D341Med (cell line): ENCODE measurements around the gene OR6C4.
"Not testable (repeated sequence)": the region's sequence is repeated elsewhere in the genome, so short reads cannot be mapped to it uniquely, and the experiment has no call there.

Experiments
- DNase-seq: peaks from one replicate; pipeline ENCODE4 v3.0.0; 2012; ENCODE audit warnings: low spot score

The OR6C4 gene

DNA sequence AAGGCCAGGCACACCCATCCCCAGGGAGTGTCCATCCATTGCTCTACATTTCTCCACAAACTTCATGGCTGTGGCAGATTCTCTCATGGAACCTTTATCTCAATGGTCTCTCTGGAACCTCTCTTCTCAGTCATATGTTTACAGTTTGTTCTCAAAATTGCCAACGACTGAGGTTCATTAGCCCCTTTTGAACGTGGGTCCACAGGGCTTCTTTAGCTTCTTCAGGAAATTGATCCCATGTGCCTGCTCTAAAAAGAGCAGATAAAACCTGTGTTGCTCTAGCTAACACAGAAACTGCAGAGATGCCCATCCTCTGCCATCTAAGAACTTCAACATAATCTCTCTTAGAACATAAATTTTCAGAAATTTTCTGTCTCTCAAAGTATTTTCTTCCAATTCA is at the start of gene OR6C4:
Gene OR6C4 (plus strand): TSS at position 301 of the 400 bp plus-strand sequence. CDS start 1,625 bp downstream, outside the sequence.
- no peak for DNase-seq

DNA sequence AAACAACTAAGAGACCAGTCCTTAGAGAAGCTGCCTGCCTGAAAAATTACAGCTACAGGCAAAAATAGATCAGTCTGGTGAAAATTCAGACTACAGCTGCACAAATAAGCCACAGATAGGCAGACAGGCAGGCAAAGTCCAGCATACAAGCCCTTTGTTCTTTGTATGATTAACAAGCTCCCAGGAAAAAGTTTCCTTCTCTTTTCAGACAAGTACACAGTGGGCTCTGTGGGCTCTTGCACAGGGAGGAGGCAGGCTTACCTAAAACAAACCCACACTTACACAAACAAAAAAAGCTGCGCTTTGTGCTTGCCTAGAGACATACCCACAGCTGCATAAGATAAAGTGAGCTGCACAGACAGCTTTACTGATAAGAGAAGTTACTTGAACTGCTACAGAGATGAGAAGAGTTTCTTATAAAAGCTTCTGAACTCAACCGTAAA is 49.6 kb upstream of the OR6C4 start:
- no peak for DNase-seq

DNA sequence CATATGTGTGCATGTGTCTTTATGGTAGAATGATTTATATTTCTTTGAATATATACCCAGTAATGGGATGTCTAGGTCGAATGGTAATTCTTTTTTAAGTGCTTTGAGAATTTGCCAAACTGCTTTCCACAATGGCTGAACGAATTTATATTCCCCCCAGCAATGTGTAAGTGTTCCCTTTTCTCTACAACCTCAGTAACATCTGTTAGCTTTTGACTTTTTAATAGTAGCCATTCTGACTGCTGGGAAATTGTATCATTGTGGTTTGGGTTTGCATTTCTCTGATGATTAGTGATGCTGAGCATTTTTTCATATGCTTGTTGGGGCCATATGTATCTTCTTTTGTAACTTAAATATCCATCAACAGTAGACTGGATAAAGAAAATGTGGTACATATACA is 47.8 kb upstream of the OR6C4 start:
- DNase-seq = no peak

DNA sequence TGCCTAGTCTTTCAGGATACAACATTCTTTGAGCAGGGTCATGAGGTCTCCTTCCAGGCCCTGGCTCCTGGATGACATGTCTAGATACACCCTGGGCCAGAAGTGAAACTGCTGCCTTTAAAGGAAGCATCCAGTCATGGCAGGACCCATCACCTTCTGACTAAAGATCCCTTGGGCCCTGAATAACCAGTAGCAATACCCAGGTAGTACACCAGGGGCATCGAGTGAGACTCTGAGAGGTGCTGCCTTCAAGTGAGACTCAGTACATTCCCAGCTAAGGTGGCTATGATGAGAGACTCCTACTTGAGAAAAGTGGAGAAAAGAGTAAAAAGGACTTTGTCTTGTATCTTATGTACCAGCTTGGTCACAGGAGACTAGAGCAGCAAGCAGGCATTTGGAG is 33.7 kb upstream of the OR6C4 start:
- no peak for DNase-seq

DNA sequence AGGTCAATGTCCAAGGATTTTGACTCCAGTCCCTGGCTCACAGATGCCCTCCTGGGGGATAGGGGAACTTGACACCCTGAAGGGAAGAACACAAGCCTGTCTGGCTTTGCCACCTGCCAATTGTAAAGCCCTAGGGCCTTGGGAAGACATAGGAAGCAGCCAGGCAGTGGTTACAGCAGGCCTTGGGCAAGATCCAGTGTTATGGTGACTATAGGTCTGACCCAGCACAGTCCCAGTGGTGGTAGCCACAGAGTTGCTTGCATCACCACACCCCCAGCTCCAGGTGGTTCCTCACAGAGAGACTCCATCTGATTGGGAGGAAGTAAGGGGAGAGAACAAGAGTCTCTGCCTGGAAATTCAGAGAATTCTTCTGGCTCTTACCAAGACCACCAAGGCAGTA is 33.0 kb upstream of the OR6C4 start:
- DNase-seq = no peak

DNA sequence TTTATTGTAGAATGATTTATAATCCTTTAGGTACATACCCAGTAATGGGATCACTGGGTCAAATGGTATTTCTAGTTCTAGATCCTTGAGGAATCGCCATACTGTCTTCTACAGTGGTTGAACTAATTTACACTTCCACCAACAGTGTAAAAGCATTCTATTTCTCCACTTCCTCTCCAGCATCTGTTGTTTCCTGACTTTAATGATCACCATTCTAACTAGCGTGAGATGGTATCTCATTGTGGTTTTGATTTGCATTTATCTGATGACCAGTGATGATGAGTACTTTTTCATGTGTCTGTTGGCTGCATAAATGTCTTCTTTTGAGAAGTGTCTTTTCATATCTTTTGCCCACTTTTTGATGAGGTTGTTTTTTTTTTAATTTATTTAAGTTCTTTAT is 1.2 kb upstream of the OR6C4 start:
- DNase-seq = not testable (repeated sequence)

DNA sequence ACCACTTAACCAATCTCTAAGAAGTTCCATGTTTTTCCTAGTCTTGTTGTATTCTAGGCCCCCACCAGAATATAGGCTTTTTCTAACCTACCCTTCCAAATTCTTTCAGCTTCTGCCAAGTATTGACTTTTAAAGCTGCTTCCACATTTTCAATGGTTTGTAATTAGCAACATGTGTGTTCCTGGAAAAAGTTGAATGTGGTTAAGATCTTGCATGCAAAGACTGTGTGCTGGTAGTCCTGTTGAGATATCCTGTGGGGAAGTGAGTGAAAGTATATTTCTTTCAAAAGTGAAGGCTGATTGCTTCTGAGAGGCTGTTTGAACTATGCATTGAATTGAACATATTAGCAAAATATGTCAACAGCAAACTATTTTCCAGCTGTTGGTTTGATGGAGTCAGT is 646 bp upstream of the OR6C4 start:
- no peak for DNase-seq

DNA sequence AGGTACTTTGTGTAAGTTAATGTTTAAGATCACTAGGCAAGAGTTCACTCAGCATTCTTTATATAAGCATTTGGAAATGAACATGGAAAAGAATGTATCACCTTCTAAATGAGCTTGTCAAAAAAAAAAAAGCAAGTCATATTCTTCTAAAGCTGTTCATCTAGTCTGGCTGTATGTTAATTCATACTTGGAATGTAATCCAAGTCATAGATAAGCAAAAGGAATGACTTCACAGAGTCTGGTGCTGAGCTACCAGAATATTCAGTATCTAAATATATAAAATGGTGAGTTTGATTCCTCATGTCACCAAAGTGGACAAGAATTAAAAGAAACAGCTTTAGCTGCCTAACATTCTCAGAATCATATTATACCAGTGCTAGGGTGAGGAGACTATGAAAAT is 4.9 kb downstream of the OR6C4 start:
- no peak for DNase-seq

DNA sequence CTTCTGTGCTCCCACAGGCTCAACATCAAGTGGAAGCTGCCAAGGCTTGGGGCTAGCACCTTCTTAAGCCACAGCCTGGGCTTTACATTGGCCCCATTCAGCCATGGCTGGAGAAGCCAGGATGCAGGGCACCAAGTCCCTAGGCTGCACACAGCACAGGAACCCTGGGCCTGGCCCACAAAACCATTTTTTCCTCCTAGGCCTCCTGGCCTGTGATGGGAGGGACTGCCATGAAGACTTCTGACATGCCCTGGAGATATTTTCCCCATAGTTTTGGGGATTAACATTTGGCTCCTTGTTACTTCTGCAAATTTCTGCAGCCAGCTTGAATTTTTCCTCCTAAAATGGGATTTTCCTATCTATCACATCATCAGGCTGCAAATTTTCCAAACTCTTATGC is 20.7 kb downstream of the OR6C4 start:
- DNase-seq = not testable (repeated sequence)

DNA sequence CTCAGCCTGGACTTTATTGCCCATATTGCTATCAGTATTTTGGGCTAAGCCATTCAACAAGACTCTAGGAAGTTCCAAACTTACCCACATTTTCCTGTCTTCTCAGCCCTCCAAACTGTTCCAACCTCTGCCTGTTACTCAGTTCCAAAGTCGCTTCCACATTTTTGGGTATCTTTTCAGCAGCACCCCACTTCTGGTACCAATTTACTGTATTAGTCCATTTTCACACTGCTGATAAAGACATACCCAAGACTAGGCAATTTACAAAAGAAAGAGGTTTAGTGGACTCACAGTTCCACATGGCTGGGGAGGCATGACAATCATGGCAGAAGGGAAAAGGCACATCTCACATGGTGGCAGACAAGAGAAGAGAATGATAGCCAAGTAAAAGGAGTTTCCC is 21.3 kb downstream of the OR6C4 start:
- not testable (repeated sequence) for DNase-seq

DNA sequence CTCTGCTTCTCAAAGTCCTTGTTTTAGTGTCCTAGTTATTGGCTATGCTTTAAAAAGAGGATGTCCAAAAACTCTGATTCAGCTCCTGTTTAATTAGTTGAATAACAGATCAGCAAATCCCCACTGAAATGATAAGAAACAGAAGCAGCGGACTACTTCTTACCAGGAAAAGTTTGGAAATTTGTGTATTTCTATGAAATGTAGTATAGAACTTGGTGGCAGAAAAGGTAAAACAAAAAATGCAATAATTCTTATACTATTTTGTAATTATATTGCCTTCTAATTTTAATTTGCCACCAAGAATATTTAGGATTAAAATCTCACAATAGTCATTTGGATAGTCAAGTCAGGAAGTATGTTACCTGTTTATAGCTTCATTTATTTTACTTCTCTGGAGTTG is 22.8 kb downstream of the OR6C4 start, which contains the start of gene OR2AP1:
Gene OR2AP1 (plus strand): TSS at position 301 of the 400 bp plus-strand sequence. CDS start 1,947 bp downstream, outside the sequence.
- no peak for DNase-seq

DNA sequence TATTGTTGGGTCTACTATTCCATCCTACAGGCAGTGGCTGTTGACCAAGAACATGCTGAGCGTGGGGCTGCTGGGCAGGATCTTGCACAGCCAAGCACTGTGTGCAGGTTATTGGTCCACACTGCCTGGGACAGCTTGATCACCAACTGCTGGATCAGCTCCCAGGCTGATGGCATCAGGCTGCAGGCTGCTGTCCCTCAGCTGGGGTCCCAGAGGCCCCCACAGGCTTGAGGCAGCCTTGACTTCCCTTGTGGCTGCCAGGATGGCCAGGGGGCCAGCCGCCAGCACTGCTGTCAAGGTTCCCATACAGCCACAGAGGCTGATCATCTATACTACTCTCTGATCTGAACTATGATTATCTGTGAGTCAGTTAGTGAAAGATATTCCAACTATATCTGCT is 32.7 kb downstream of the OR6C4 start:
- DNase-seq = no peak

DNA sequence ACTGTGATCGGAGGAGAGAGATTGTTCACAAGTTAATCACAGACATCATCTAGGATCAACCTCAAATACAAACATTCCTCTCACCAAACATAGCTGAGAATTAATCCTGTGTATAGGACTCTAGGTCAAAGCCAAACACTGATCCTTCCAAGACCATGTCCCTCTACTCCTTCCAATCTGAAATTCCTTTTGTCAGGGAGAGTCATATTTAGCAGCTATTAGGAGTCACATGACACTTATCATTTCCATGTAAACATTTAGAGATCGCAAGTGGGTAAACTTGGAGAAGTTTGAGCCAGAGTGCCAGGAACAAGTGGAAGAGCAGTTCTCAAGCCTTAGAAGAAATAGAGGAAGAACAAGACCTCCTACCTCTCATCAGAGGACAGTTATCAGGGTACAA is 36.4 kb downstream of the OR6C4 start:
- DNase-seq = no peak

DNA sequence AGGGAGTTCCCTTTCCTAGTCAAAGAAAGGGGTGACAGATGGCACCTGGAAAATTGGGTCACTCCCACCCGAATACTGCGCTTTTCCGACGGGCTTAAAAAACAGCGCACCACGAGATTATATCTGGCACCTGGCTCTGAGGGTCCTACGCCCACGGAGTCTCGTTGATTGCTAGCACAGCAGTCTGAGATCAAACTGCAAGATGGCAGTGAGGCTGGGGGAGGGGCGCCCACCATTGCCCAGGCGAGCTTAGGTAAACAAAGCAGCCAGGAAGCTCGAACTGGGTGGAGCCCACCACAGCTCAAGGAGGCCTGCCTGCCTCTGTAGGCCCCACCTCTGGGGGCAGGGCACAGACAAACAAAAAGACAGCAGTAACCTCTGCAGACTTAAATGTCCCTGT is 40.8 kb downstream of the OR6C4 start:
- DNase-seq = not testable (repeated sequence)
